GM12878 (cell line): ENCODE measurements around the gene RYR2. TPM values are rescaled to one million over a fixed set of nuclear protein-coding genes. Genes with fewer than 3 reads are reported as not detected.

Experiments
- ATAC-seq: fragments of 200-7000 bp; cut with Tn5 transposase; 3 replicates; pipeline ENCODE4 v1.9.1; 2020; ENCODE audit warnings: mild to moderate bottlenecking, moderate library complexity
- BruUV-seq: library from RNA; stranded (reverse); fragments of 400-500 nt; replicated peaks from 2 replicates; lab custom pipeline; 2021; lab: Mats Ljungman, UMichigan
- CTCF ChIA-PET: fragments of 300-600 bp; sonication (Branson Sonifier 250); formaldehyde crosslinking; extraction: SDS; loops from one replicate; lab custom pipeline; 2021; ENCODE audit warnings: inconsistent platforms; lab: Yijun Ruan, JAX
- POLR2A ChIA-PET: fragments of 350-600 bp; formaldehyde crosslinking; extraction: SDS; loops from one replicate; lab custom pipeline; 2021; ENCODE audit warnings: inconsistent platforms; lab: Charles Lee
- RAD21 ChIA-PET: fragments of 300-600 bp; sonication (Branson Sonifier 250); formaldehyde crosslinking; loops from one replicate; lab custom pipeline; 2023; ENCODE audit warnings: antibody characterized with exemption; ENCODE audit not compliant: unreplicated experiment; lab: Charles Lee
- SMC1A ChIA-PET: fragments of 300-600 bp; sonication (Branson Sonifier 250); formaldehyde crosslinking; loops from one replicate; lab custom pipeline; 2023; ENCODE audit not compliant: unreplicated experiment, uncharacterized antibody; lab: Charles Lee
- DNase-seq: peaks from one replicate; pipeline ENCODE4 v3.0.0-alpha.2; 2011; ENCODE audit warnings: low read depth, low spot score
- FAIRE-seq: peaks from 3 replicates; lab custom pipeline; 2011; peaks lifted over from hg19 to GRCh38; lab: Jason Lieb, UNC
- H2AFZ ChIP-seq: 2 replicates; pipeline ENCODE4 v1.6.0; 2011; ENCODE audit warnings: low read depth, low read length, control low read depth; ENCODE audit not compliant: control insufficient read depth
- H3K27ac ChIP-seq: 2 replicates; pipeline ENCODE4 v1.5.1; 2011; ENCODE audit warnings: control low read depth; ENCODE audit not compliant: control insufficient read depth, insufficient read depth
- H3K27me3 ChIP-seq, 2 experiments: replicated peaks in 1 of 2; 2 replicates each; pipeline versions ENCODE4 v1.6.0 to v1.6.1; 2011; ENCODE audit warnings: low read length in 1 of 2; ENCODE audit not compliant: control insufficient read depth in 2 of 2, insufficient read depth in 2 of 2
- H3K36me3 ChIP-seq, 2 experiments: 2 replicates each; pipeline ENCODE4 v1.5.1; 2011; ENCODE audit warnings: low read length in 1 of 2; ENCODE audit not compliant: control insufficient read depth in 2 of 2, insufficient read depth in 2 of 2
- H3K4me1 ChIP-seq: 2 replicates; pipeline ENCODE4 v1.6.1; 2011; ENCODE audit warnings: mild to moderate bottlenecking, low read length, moderate library complexity, mixed read lengths; ENCODE audit not compliant: control insufficient read depth, insufficient read depth
- H3K4me2 ChIP-seq: 2 replicates; pipeline ENCODE4 v1.6.0; 2011; ENCODE audit warnings: control low read depth; ENCODE audit not compliant: control insufficient read depth, insufficient read depth
- H3K4me3 ChIP-seq: fragments of 200-600 bp; sonication (generic); 2 replicates; pipeline ENCODE4 v1.5.1; 2016
- H3K79me2 ChIP-seq: 2 replicates; pipeline ENCODE4 v1.6.0; 2011; ENCODE audit warnings: low read length; ENCODE audit not compliant: control insufficient read depth, insufficient read depth
- H3K9ac ChIP-seq: 2 replicates; pipeline ENCODE4 v1.8.0; 2011; ENCODE audit warnings: low read length, control low read depth, mixed read lengths; ENCODE audit not compliant: control insufficient read depth, insufficient read depth
- H3K9me3 ChIP-seq: replicated peaks from 3 replicates; pipeline ENCODE4 v1.5.1; 2011; ENCODE audit warnings: mild to moderate bottlenecking, low read length; ENCODE audit not compliant: control insufficient read depth, insufficient read depth
- H4K20me1 ChIP-seq: 2 replicates; pipeline ENCODE4 v1.6.0; 2011; ENCODE audit not compliant: control insufficient read depth, insufficient read depth
- ASH2L ChIP-seq: fragments of 300-600, 200-600 bp; sonication (generic); IDR thresholded peaks from 2 replicates; pipeline ENCODE4 v1.6.1; 2017; ENCODE audit warnings: low read depth, mild to moderate bottlenecking, borderline replicate concordance
- CREM ChIP-seq: IDR thresholded peaks from 2 replicates; pipeline ENCODE4 v1.6.1; 2014; ENCODE audit warnings: antibody characterized with exemption, low read depth
- IKZF1 ChIP-seq: fragments of 450-650 bp; conservative IDR thresholded peaks from 2 replicates; pipeline ENCODE4 v1.6.1; 2017; ENCODE audit warnings: antibody characterized with exemption, mild to moderate bottlenecking
- KLF5 ChIP-seq: fragments of 450-650 bp; IDR thresholded peaks from 2 replicates; pipeline ENCODE4 v1.6.1; 2014; ENCODE audit warnings: mild to moderate bottlenecking; ENCODE audit not compliant: partially characterized antibody
- MEF2B ChIP-seq: fragments of 450-650 bp; IDR thresholded peaks from 2 replicates; pipeline ENCODE4 v1.6.1; 2018; ENCODE audit warnings: mild to moderate bottlenecking, moderate library complexity; ENCODE audit not compliant: partially characterized antibody, poor library complexity, severe bottlenecking
- SMAD5 ChIP-seq: IDR thresholded peaks from 2 replicates; pipeline ENCODE4 v1.6.1; 2016; ENCODE audit warnings: antibody characterized with exemption, low read depth
- TARDBP ChIP-seq: IDR thresholded peaks from 2 replicates; pipeline ENCODE4 v1.6.1; 2016; ENCODE audit warnings: borderline replicate concordance
- in situ Hi-C: fragments of 300-500 bp; cut with MboI; formaldehyde crosslinking; loops from 9 replicates; pipeline ENCODE4 v1.14.3; 2018; ENCODE audit warnings: mixed read lengths
- intact Hi-C: fragments of 100-400 bp; cut with micrococcal nuclease; formaldehyde crosslinking; loops from one replicate; pipeline ENCODE4 v1.14.2; 2022; ENCODE audit not compliant: unreplicated experiment
- polyA plus RNA-seq, 11 experiments: library from polyadenylated mRNA; depleted of rRNA in 4 of 11; unstranded in 6 of 11; stranded (reverse) in 5 of 11; fragments of >200 nt; fragmentation: Nextera tagmentation in 4 of 11; fragmentation: Illumina TruSeq in 1 of 11; extraction: Ambion mirVana in 4 of 11; extraction: Trizol in 1 of 11; gene quantifications; 1 replicate in 1 of 11; 2 replicates in 10 of 11; pipeline versions ENCODE4 v1.2.1 to v1.2.3, GENCODE V29; 2011 to 2016; ENCODE audit warnings: inconsistent platforms in 2 of 11, missing spikeins in 2 of 11, low read depth in 1 of 11
- total RNA-seq, 4 experiments: library from RNA; depleted of rRNA in 3 of 4; stranded (reverse); fragments of >200 nt in 3 of 4; fragmentation: Illumina TruSeq in 1 of 4; extraction: Trizol in 1 of 4; gene quantifications; 2 replicates each; pipeline versions ENCODE4 v1.2.1 to v1.2.3, GENCODE V29; 2013 to 2021
- TF ChIP-seq, protein P1 (sequence below): fragments of 450-650 bp; IDR thresholded peaks from 2 replicates; pipeline ENCODE4 v1.6.1; 2017; ENCODE audit warnings: antibody characterized with exemption, mild to moderate bottlenecking, moderate library complexity
- TF ChIP-seq, protein P2 (sequence below): fragments of 450-650 bp; IDR thresholded peaks from 2 replicates; pipeline ENCODE4 v1.6.1; 2016; ENCODE audit warnings: mild to moderate bottlenecking
- TF ChIP-seq, protein P3 (sequence below): IDR thresholded peaks from 2 replicates; pipeline ENCODE4 v1.6.1; 2011; ENCODE audit warnings: low read depth, mild to moderate bottlenecking, low read length, moderate library complexity, borderline replicate concordance; ENCODE audit errors: extremely low read depth
- TF ChIP-seq, protein P4 (sequence below): fragments of 450-650 bp; IDR thresholded peaks from 2 replicates; pipeline ENCODE4 v1.6.1; 2017; ENCODE audit warnings: mild to moderate bottlenecking, moderate library complexity

Gene RYR2
- total and polyA plus RNA-seq, 10 of the 15 experiments (the other 5 are each of a cell fraction or from before 2014, with no cell fraction given) = 0.01 to 0.04 TPM; not detected in 8

DNA sequence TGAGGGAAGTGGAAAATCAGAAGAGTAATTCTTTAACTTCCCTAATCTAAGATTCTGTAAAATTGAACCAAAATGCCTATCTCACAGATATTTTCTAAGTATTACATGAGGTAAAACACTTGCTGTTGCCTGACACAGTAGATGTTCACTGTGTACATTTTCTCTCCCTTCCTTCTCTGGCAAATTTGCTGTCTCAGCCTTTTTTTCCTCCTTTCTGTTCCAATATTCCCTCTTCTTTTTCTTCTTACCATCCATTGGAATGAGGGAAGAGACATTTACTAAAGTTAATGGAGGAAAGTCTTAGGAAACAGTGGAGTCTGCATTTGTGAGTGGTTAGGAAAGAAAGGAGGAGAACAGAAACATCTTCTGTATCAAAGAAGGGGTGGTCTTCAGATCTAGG is 608.8 kb downstream of the RYR2 start:
- CTCF ChIA-PET = no interaction called here
- no TSS peak for BruUV-seq
- H3K79me2 ChIP-seq = no peaks in the 10 kb centered on the region

More for the DNA sequence above, 608.8 kb downstream of the RYR2 start:
- FAIRE-seq (no peak), ATAC-seq (no peak), DNase-seq (no peak)
- Histone ChIP-seq H3K4me2 (no peak overlapping the region), H3K9ac (no peak overlapping the region), H3K36me3 (no peaks in the 10 kb centered on the region), H3K27ac (no peak overlapping the region), H4K20me1 (no peaks in the 10 kb centered on the region), H2AFZ (no peak overlapping the region), H3K4me1 (no peaks in the 10 kb centered on the region), H3K4me3 (no peak overlapping the region), H3K27me3 (no peaks in the 10 kb centered on the region), H3K9me3 (no peaks in the 10 kb centered on the region)
- ChIA-PET SMC1A (no interaction called here), RAD21 (no interaction called here), POLR2A (no interaction called here)
- TF ChIP-seq, protein P1, sequence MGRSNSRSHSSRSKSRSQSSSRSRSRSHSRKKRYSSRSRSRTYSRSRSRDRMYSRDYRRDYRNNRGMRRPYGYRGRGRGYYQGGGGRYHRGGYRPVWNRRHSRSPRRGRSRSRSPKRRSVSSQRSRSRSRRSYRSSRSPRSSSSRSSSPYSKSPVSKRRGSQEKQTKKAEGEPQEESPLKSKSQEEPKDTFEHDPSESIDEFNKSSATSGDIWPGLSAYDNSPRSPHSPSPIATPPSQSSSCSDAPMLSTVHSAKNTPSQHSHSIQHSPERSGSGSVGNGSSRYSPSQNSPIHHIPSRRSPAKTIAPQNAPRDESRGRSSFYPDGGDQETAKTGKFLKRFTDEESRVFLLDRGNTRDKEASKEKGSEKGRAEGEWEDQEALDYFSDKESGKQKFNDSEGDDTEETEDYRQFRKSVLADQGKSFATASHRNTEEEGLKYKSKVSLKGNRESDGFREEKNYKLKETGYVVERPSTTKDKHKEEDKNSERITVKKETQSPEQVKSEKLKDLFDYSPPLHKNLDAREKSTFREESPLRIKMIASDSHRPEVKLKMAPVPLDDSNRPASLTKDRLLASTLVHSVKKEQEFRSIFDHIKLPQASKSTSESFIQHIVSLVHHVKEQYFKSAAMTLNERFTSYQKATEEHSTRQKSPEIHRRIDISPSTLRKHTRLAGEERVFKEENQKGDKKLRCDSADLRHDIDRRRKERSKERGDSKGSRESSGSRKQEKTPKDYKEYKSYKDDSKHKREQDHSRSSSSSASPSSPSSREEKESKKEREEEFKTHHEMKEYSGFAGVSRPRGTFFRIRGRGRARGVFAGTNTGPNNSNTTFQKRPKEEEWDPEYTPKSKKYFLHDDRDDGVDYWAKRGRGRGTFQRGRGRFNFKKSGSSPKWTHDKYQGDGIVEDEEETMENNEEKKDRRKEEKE = no peak
- no peak for TF ChIP-seq IKZF1
- TF ChIP-seq, protein P2, sequence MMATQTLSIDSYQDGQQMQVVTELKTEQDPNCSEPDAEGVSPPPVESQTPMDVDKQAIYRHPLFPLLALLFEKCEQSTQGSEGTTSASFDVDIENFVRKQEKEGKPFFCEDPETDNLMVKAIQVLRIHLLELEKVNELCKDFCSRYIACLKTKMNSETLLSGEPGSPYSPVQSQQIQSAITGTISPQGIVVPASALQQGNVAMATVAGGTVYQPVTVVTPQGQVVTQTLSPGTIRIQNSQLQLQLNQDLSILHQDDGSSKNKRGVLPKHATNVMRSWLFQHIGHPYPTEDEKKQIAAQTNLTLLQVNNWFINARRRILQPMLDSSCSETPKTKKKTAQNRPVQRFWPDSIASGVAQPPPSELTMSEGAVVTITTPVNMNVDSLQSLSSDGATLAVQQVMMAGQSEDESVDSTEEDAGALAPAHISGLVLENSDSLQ = no peak
- no peak for TF ChIP-seq TARDBP
- no peak for TF ChIP-seq KLF5
- TF ChIP-seq MEF2B = no peak
- TF ChIP-seq, protein P3, sequence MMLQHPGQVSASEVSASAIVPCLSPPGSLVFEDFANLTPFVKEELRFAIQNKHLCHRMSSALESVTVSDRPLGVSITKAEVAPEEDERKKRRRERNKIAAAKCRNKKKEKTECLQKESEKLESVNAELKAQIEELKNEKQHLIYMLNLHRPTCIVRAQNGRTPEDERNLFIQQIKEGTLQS = no peak
- no peak for TF ChIP-seq SMAD5
- TF ChIP-seq, protein P4, sequence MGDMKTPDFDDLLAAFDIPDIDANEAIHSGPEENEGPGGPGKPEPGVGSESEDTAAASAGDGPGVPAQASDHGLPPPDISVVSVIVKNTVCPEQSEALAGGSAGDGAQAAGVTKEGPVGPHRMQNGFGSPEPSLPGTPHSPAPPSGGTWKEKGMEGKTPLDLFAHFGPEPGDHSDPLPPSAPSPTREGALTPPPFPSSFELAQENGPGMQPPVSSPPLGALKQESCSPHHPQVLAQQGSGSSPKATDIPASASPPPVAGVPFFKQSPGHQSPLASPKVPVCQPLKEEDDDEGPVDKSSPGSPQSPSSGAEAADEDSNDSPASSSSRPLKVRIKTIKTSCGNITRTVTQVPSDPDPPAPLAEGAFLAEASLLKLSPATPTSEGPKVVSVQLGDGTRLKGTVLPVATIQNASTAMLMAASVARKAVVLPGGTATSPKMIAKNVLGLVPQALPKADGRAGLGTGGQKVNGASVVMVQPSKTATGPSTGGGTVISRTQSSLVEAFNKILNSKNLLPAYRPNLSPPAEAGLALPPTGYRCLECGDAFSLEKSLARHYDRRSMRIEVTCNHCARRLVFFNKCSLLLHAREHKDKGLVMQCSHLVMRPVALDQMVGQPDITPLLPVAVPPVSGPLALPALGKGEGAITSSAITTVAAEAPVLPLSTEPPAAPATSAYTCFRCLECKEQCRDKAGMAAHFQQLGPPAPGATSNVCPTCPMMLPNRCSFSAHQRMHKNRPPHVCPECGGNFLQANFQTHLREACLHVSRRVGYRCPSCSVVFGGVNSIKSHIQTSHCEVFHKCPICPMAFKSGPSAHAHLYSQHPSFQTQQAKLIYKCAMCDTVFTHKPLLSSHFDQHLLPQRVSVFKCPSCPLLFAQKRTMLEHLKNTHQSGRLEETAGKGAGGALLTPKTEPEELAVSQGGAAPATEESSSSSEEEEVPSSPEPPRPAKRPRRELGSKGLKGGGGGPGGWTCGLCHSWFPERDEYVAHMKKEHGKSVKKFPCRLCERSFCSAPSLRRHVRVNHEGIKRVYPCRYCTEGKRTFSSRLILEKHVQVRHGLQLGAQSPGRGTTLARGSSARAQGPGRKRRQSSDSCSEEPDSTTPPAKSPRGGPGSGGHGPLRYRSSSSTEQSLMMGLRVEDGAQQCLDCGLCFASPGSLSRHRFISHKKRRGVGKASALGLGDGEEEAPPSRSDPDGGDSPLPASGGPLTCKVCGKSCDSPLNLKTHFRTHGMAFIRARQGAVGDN = no peak
- TF ChIP-seq ASH2L = no peak
- TF ChIP-seq CREM = no peak
- in situ Hi-C loops (no loop called here), intact Hi-C loops (no loop called here)
